H1 (cell line): ENCODE results near the gene PPCDC. TPM values are rescaled to one million over a fixed set of nuclear protein-coding genes. Genes with fewer than 3 reads are reported as not detected.

Experiments
- CTCF ChIA-PET: fragments of 300-600 bp; sonication (Branson Sonifier 250); formaldehyde crosslinking; loops from one replicate; lab custom pipeline; 2021; ENCODE audit not compliant: partially characterized antibody; lab: Charles Lee
- POLR2A ChIA-PET: fragments of 300-600 bp; sonication (Branson Sonifier 250); formaldehyde crosslinking; loops from one replicate; lab custom pipeline; 2021; ENCODE audit warnings: inconsistent platforms; ENCODE audit not compliant: partially characterized antibody; lab: Charles Lee
- DNase-seq, 2 experiments: peaks; one replicate each; pipeline versions ENCODE4 v3.0.0 to v3.0.0-alpha.2; 2010 to 2022; ENCODE audit warnings: low spot score in 2 of 2, low read depth in 1 of 2, mixed read lengths in 1 of 2
- FAIRE-seq: peaks from 2 replicates; lab custom pipeline; 2011; peaks lifted over from hg19 to GRCh38; lab: Jason Lieb, UNC
- H2AFZ ChIP-seq: 2 replicates; pipeline ENCODE4 v1.8.1; 2012; ENCODE audit warnings: low read length, inconsistent platforms
- H2AK5ac ChIP-seq: 2 replicates; pipeline ENCODE4 v1.6.1; 2013; ENCODE audit warnings: low read depth, low read length
- H2BK120ac ChIP-seq: replicated peaks from 2 replicates; pipeline ENCODE3; 2013; ENCODE audit warnings: low read depth, low read length, inconsistent platforms
- H2BK12ac ChIP-seq: 2 replicates; pipeline ENCODE4 v1.6.1; 2013; ENCODE audit warnings: low read depth, low read length
- H2BK15ac ChIP-seq: 2 replicates; pipeline ENCODE4 v1.6.1; 2013; ENCODE audit warnings: low read length
- H2BK20ac ChIP-seq: 2 replicates; pipeline ENCODE4 v1.6.1; 2013; ENCODE audit warnings: low read length
- H2BK5ac ChIP-seq: 2 replicates; pipeline ENCODE4 v1.6.1; 2013; ENCODE audit warnings: low read depth, low read length
- H3K14ac ChIP-seq: 2 replicates; pipeline ENCODE4 v1.6.1; 2013; ENCODE audit warnings: inconsistent platforms; ENCODE audit not compliant: insufficient read length
- H3K18ac ChIP-seq: 2 replicates; pipeline ENCODE4 v1.6.1; 2013; ENCODE audit warnings: low read length; ENCODE audit errors: extremely low read depth
- H3K23ac ChIP-seq: 2 replicates; pipeline ENCODE4 v1.6.1; 2013; ENCODE audit warnings: inconsistent platforms; ENCODE audit not compliant: insufficient read length
- H3K23me2 ChIP-seq: 2 replicates; pipeline ENCODE4 v1.6.1; 2013; ENCODE audit warnings: low read depth, low read length
- H3K27ac ChIP-seq: 2 replicates; pipeline ENCODE4 v1.6.1; 2011; ENCODE audit warnings: low read depth, low read length, inconsistent platforms
- H3K27me3 ChIP-seq, 4 experiments: replicated peaks in 1 of 4; 1 replicate in 1 of 4; 2 replicates in 3 of 4; pipeline versions ENCODE4 v1.6.1 to v1.8.1; 2011 to 2013; ENCODE audit warnings: low read length in 3 of 4, mild to moderate bottlenecking in 3 of 4, inconsistent platforms in 2 of 4, mixed read lengths in 2 of 4, moderate library complexity in 1 of 4; ENCODE audit not compliant: control insufficient read depth in 3 of 4, insufficient read depth in 3 of 4; ENCODE audit errors: extremely low read depth in 1 of 4
- H3K36me3 ChIP-seq, 4 experiments: 2 replicates each; pipeline versions ENCODE4 v1.6.1 to v1.8.1; 2011 to 2013; ENCODE audit warnings: mild to moderate bottlenecking in 4 of 4, low read length in 3 of 4, moderate library complexity in 2 of 4, control low read depth in 1 of 4, inconsistent platforms in 1 of 4; ENCODE audit not compliant: insufficient read depth in 4 of 4, control insufficient read depth in 2 of 4
- H3K4ac ChIP-seq: replicated peaks from 2 replicates; pipeline ENCODE3; 2013; ENCODE audit warnings: low read length, low read depth, mixed read lengths, inconsistent platforms; ENCODE audit not compliant: insufficient read length
- H3K4me1 ChIP-seq, 4 experiments: replicated peaks in 1 of 4; 1 replicate in 1 of 4; 2 replicates in 3 of 4; pipeline versions ENCODE4 v1.6.1 to v1.8.1; 2011 to 2013; ENCODE audit warnings: low read length in 3 of 4, inconsistent platforms in 2 of 4, mixed read lengths in 1 of 4; ENCODE audit not compliant: insufficient read depth in 4 of 4, control insufficient read depth in 3 of 4
- H3K4me2 ChIP-seq, 2 experiments: 2 replicates each; pipeline versions ENCODE4 v1.6.1 to v1.8.1; 2011 to 2013; ENCODE audit warnings: low read depth in 2 of 2, low read length in 2 of 2, control low read depth in 1 of 2, inconsistent platforms in 1 of 2, mild to moderate bottlenecking in 1 of 2; ENCODE audit not compliant: insufficient read depth in 1 of 2
- H3K4me3 ChIP-seq, 4 experiments: fragments of 200-600, 300-600 bp in 1 of 4; sonication (generic), shearing (Covaris generic), sonication (Bioruptor Twin) in 1 of 4; 2 replicates each; pipeline versions ENCODE4 v1.5.1 to v1.8.1; 2011 to 2016; ENCODE audit warnings: low read length in 4 of 4, low read depth in 3 of 4, control low read depth in 2 of 4, inconsistent platforms in 2 of 4, mild to moderate bottlenecking in 2 of 4, mixed read lengths in 1 of 4, moderate library complexity in 1 of 4; ENCODE audit not compliant: insufficient read depth in 2 of 4; ENCODE audit errors: extremely low read depth in 1 of 4
- H3K56ac ChIP-seq: replicated peaks from 2 replicates; pipeline ENCODE3; 2013; ENCODE audit warnings: low read depth, mild to moderate bottlenecking, mixed read lengths, low read length, inconsistent platforms; ENCODE audit not compliant: insufficient read length
- H3K79me1 ChIP-seq: 2 replicates; pipeline ENCODE4 v1.6.1; 2013; ENCODE audit warnings: low read depth, low read length, control low read depth
- H3K79me2 ChIP-seq, 2 experiments: 2 replicates each; pipeline versions ENCODE4 v1.6.1 to v1.8.1; 2012 to 2013; ENCODE audit warnings: low read length in 2 of 2, mild to moderate bottlenecking in 2 of 2, inconsistent platforms in 1 of 2; ENCODE audit not compliant: insufficient read depth in 2 of 2, control insufficient read depth in 1 of 2
- H3K9ac ChIP-seq, 4 experiments: replicated peaks in 1 of 4; 1 replicate in 1 of 4; 2 replicates in 3 of 4; pipeline versions ENCODE4 v1.6.1 to v1.8.1; 2011 to 2013; ENCODE audit warnings: low read depth in 3 of 4, low read length in 3 of 4, control low read depth in 2 of 4, mild to moderate bottlenecking in 2 of 4, moderate library complexity in 2 of 4, inconsistent platforms in 1 of 4; ENCODE audit errors: extremely low read depth in 1 of 4
- H3K9me3 ChIP-seq, 2 experiments: 2 replicates each; pipeline versions ENCODE4 v1.6.1 to v1.8.1; 2012 to 2013; ENCODE audit warnings: mild to moderate bottlenecking in 2 of 2, moderate library complexity in 2 of 2, control low read depth in 1 of 2, inconsistent platforms in 1 of 2, low read depth in 1 of 2, low read length in 1 of 2, mixed read lengths in 1 of 2; ENCODE audit not compliant: insufficient read depth in 2 of 2
- H4K20me1 ChIP-seq, 2 experiments: replicated peaks in 1 of 2; 2 replicates each; pipeline versions ENCODE3 to v1.8.1; 2011 to 2013; ENCODE audit warnings: inconsistent platforms in 2 of 2, low read length in 2 of 2, mild to moderate bottlenecking in 1 of 2; ENCODE audit not compliant: insufficient read depth in 2 of 2, control insufficient read depth in 1 of 2
- H4K5ac ChIP-seq: 2 replicates; pipeline ENCODE4 v1.6.1; 2013; ENCODE audit warnings: low read length, low read depth, mixed read lengths, inconsistent platforms; ENCODE audit not compliant: insufficient read length
- H4K8ac ChIP-seq: 2 replicates; pipeline ENCODE4 v1.8.0; 2013; ENCODE audit warnings: mild to moderate bottlenecking, moderate library complexity, low read length, inconsistent platforms; ENCODE audit not compliant: insufficient read depth; ENCODE audit errors: extremely low read depth
- H4K91ac ChIP-seq: replicated peaks from 2 replicates; pipeline ENCODE3; 2013; ENCODE audit warnings: low read length, mixed read lengths, inconsistent platforms; ENCODE audit not compliant: insufficient read length
- CHD1 ChIP-seq: IDR thresholded peaks from 2 replicates; pipeline ENCODE4 v1.6.1; 2012; ENCODE audit warnings: low read depth, low read length, improper control_type of control experiment
- CREB1 ChIP-seq: IDR thresholded peaks from 2 replicates; pipeline ENCODE4 v1.6.1; 2012; ENCODE audit warnings: inconsistent platforms
- CTCF ChIP-seq, 3 experiments: IDR thresholded peaks; 1 replicate in 2 of 3; 2 replicates in 1 of 3; pipeline versions ENCODE4 v1.5.1 to v1.6.1; 2011; ENCODE audit warnings: low read length in 3 of 3, mild to moderate bottlenecking in 3 of 3, inconsistent platforms in 2 of 3, low read depth in 1 of 3, moderate library complexity in 1 of 3; ENCODE audit not compliant: insufficient read depth in 1 of 3; ENCODE audit errors: control extremely low read depth in 1 of 3
- HDAC2 ChIP-seq, 2 experiments: fragments of 300-600 bp in 1 of 2; sonication (generic) in 1 of 2; IDR thresholded peaks; 2 replicates each; pipeline ENCODE4 v1.6.1; 2011 to 2012; ENCODE audit warnings: low read depth in 2 of 2, low read length in 2 of 2, mild to moderate bottlenecking in 2 of 2, moderate library complexity in 2 of 2, borderline replicate concordance in 1 of 2, inconsistent platforms in 1 of 2
- MAFK ChIP-seq: IDR thresholded peaks from 2 replicates; pipeline ENCODE4 v1.6.1; 2012; ENCODE audit warnings: low read depth, mild to moderate bottlenecking, improper control_type of control experiment, low read length
- POLR2AphosphoS5 ChIP-seq: IDR thresholded peaks from 2 replicates; pipeline ENCODE4 v1.6.1; 2011; ENCODE audit warnings: low read depth, low read length
- SAP30 ChIP-seq: fragments of 300-600 bp; sonication (generic); IDR thresholded peaks from 2 replicates; pipeline ENCODE4 v1.7.1; 2012; ENCODE audit warnings: low read length, moderate library complexity, mild to moderate bottlenecking, inconsistent platforms; ENCODE audit not compliant: insufficient read depth, insufficient replicate concordance
- SIRT6 ChIP-seq: IDR thresholded peaks from one replicate; pipeline ENCODE4 v1.7.1; 2012; ENCODE audit warnings: low read length, inconsistent platforms
- TAF1 ChIP-seq: IDR thresholded peaks from 2 replicates; pipeline ENCODE4 v1.6.1; 2011; ENCODE audit warnings: mild to moderate bottlenecking, low read depth, low read length
- TAF7 ChIP-seq: optimal IDR thresholded peaks from 2 replicates; pipeline ENCODE3; 2011; ENCODE audit warnings: low read depth, mild to moderate bottlenecking, inconsistent platforms, low read length, moderate library complexity, borderline replicate concordance
- YY1 ChIP-seq: IDR thresholded peaks from 2 replicates; pipeline ENCODE4 v1.6.1; 2011; ENCODE audit warnings: low read depth, mild to moderate bottlenecking, low read length
- WGBS, 2 experiments: shearing (Covaris generic) in 1 of 2; methylation state at CpG; one replicate each; pipeline versions ENCODE4 v1.1.6 to v1.1.7; 2013 to 2015; ENCODE audit warnings: low lambda C conversion rate in 2 of 2, mixed read lengths in 2 of 2, inconsistent platforms in 1 of 2, low coverage in 1 of 2, missing lambda C conversion rate in 1 of 2; ENCODE audit not compliant: insufficient replicate concordance in 2 of 2, insufficient coverage in 1 of 2, insufficient read length in 1 of 2; ENCODE audit errors: extremely low coverage in 1 of 2, missing lambda C conversion rate in 1 of 2; 5-methylcytosine and 5-hydroxymethylcytosine counted together
- polyA plus RNA-seq, 7 experiments: library from polyadenylated mRNA; depleted of rRNA in 3 of 7; stranded (reverse) in 5 of 7; unstranded in 2 of 7; fragments of >200 nt in 5 of 7; fragments of 200-250 nt in 2 of 7; gene quantifications; 1 replicate in 5 of 7; 2 replicates in 1 of 7; 4 replicates in 1 of 7; pipeline versions ENCODE4 v1.2.1 to v1.2.3, GENCODE V29; 2011 to 2013; ENCODE audit warnings: missing spikeins in 2 of 7, mixed read lengths in 2 of 7
- total RNA-seq: library from RNA; stranded (reverse); fragmentation: NEBNext Ultra II Directional; extraction: Animal tissue kit (Norgen Biotek cat#: 25700); gene quantifications from 2 replicates; pipeline ENCODE4 v1.2.1, GENCODE V29; 2021

The PPCDC gene
- total and polyA plus RNA-seq, 2 of the 8 experiments (the other 6 are each of a cell fraction or from before 2014, with no cell fraction given), result 11.3 to 29.7 TPM

DNA sequence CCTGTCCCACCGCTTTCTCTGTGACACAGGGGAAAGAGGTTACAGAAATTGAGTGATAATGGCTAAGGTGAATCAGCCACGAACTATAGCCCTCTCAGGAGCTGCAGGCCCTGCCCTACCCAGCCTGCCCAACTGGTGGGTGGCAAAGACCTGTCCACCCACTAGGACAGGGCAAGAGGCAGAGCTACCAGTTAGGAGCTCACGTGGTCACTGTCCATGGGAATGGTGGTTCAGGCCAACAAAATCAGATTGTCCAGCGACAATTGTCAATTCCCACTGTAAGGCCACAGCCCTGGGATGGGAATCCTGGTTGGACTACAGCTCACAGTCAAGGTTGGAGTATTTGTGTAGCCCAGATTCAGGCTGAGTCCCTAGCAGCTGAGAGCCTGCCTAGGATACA, 75.0 kb downstream of the PPCDC start:
- ChIA-PET POLR2A (no interaction called here), CTCF (interaction anchor here (0.7 to 2.4 kb wide), 3 partner anchors 58 to 103 kb away, joined by 3 to 9 read pairs (median 4); partner anchors contain the start of gene C15orf39)
- no peak for FAIRE-seq
- TF ChIP-seq CTCF (IDR thresholded peaks at IDR 0.05; ENCODE audit: control extremely low read depth in 1 of 3, insufficient read depth in 1 of 3, low read depth in 1 of 3, low read length in 3 of 3) (no peak), CREB1 (no peak), CHD1 (no peak), SIRT6 (no peak), MAFK (no peak), HDAC2 (IDR thresholded peaks at IDR 0.05; ENCODE audit: borderline replicate concordance in 1 of 2, low read depth in 2 of 2, low read length in 2 of 2) (no peak), YY1 (no peak), TAF7 (no peak), TAF1 (no peak), POLR2AphosphoS5 (no peak), SAP30 (no peak)

More for the DNA sequence above, 75.0 kb downstream of the PPCDC start:
- Histone ChIP-seq H3K9ac (no peak overlapping the region), H3K4me3 (no peak overlapping the region), H2BK120ac (no peak overlapping the region), H3K4ac (no peak overlapping the region), H2BK15ac (no peak overlapping the region), H4K91ac (no peak overlapping the region), H2BK5ac (no peak overlapping the region), H2BK20ac (no peak overlapping the region), H2AK5ac (no peak overlapping the region), H3K79me1 (no peaks in the 10 kb centered on the region), H3K23me2 (no peaks in the 10 kb centered on the region), H4K5ac (no peak overlapping the region), H3K27me3 (no peaks in the 10 kb centered on the region), H3K36me3 (no peaks in the 10 kb centered on the region), H2BK12ac (no peak overlapping the region), H3K79me2 (no peaks in the 10 kb centered on the region), H3K4me1 (no peaks in the 10 kb centered on the region), H3K9me3 (no peaks in the 10 kb centered on the region), H3K27ac (no peak overlapping the region), H3K18ac (no peak overlapping the region), H3K4me2 (no peak overlapping the region), H2AFZ (no peak overlapping the region), H4K8ac (no peak overlapping the region), H4K20me1 (no peaks in the 10 kb centered on the region), H3K23ac (no peak overlapping the region), H3K14ac (no peak overlapping the region), H3K56ac (no peak overlapping the region)
- DNase-seq, result no peak
- 80% methylated on average over 4 of the region's 4 CpGs; no CpG with 5 or more reads in 1 of the 2 experiments for WGBS, 2 experiments
